GM12878 (cell line): ENCODE measurements around the gene ZNF526. TPM values are rescaled to one million over a fixed set of nuclear protein-coding genes. Genes with fewer than 3 reads are reported as not detected.

Experiments used
- ATAC-seq: fragments of 200-7000 bp; cut with Tn5 transposase; 3 replicates; pipeline ENCODE4 v1.9.1; 2020; ENCODE audit warnings: mild to moderate bottlenecking, moderate library complexity
- BruUV-seq: library from RNA; stranded (reverse); fragments of 400-500 nt; replicated peaks from 2 replicates; lab custom pipeline; 2021; lab: Mats Ljungman, UMichigan
- CTCF ChIA-PET: fragments of 300-600 bp; sonication (Branson Sonifier 250); formaldehyde crosslinking; extraction: SDS; loops from one replicate; lab custom pipeline; 2021; ENCODE audit warnings: inconsistent platforms; lab: Yijun Ruan, JAX
- POLR2A ChIA-PET: fragments of 350-600 bp; formaldehyde crosslinking; extraction: SDS; loops from one replicate; lab custom pipeline; 2021; ENCODE audit warnings: inconsistent platforms; lab: Charles Lee
- RAD21 ChIA-PET: fragments of 300-600 bp; sonication (Branson Sonifier 250); formaldehyde crosslinking; loops from one replicate; lab custom pipeline; 2023; ENCODE audit warnings: antibody characterized with exemption; ENCODE audit not compliant: unreplicated experiment; lab: Charles Lee
- SMC1A ChIA-PET: fragments of 300-600 bp; sonication (Branson Sonifier 250); formaldehyde crosslinking; loops from one replicate; lab custom pipeline; 2023; ENCODE audit not compliant: unreplicated experiment, uncharacterized antibody; lab: Charles Lee
- DNase-seq: peaks from one replicate; pipeline ENCODE4 v3.0.0-alpha.2; 2011; ENCODE audit warnings: low read depth, low spot score
- FAIRE-seq: peaks from 3 replicates; lab custom pipeline; 2011; peaks lifted over from hg19 to GRCh38; lab: Jason Lieb, UNC
- H2AFZ ChIP-seq: 2 replicates; pipeline ENCODE4 v1.6.0; 2011; ENCODE audit warnings: low read depth, low read length, control low read depth; ENCODE audit not compliant: control insufficient read depth
- H3K27ac ChIP-seq: 2 replicates; pipeline ENCODE4 v1.5.1; 2011; ENCODE audit warnings: control low read depth; ENCODE audit not compliant: control insufficient read depth, insufficient read depth
- H3K27me3 ChIP-seq, 2 experiments: replicated peaks in 1 of 2; 2 replicates each; pipeline versions ENCODE4 v1.6.0 to v1.6.1; 2011; ENCODE audit warnings: low read length in 1 of 2; ENCODE audit not compliant: control insufficient read depth in 2 of 2, insufficient read depth in 2 of 2
- H3K36me3 ChIP-seq, 2 experiments: 2 replicates each; pipeline ENCODE4 v1.5.1; 2011; ENCODE audit warnings: low read length in 1 of 2; ENCODE audit not compliant: control insufficient read depth in 2 of 2, insufficient read depth in 2 of 2
- H3K4me1 ChIP-seq: 2 replicates; pipeline ENCODE4 v1.6.1; 2011; ENCODE audit warnings: mild to moderate bottlenecking, low read length, moderate library complexity, mixed read lengths; ENCODE audit not compliant: control insufficient read depth, insufficient read depth
- H3K4me2 ChIP-seq: 2 replicates; pipeline ENCODE4 v1.6.0; 2011; ENCODE audit warnings: control low read depth; ENCODE audit not compliant: control insufficient read depth, insufficient read depth
- H3K4me3 ChIP-seq: fragments of 200-600 bp; sonication (generic); 2 replicates; pipeline ENCODE4 v1.5.1; 2016
- H3K79me2 ChIP-seq: 2 replicates; pipeline ENCODE4 v1.6.0; 2011; ENCODE audit warnings: low read length; ENCODE audit not compliant: control insufficient read depth, insufficient read depth
- H3K9ac ChIP-seq: 2 replicates; pipeline ENCODE4 v1.8.0; 2011; ENCODE audit warnings: low read length, control low read depth, mixed read lengths; ENCODE audit not compliant: control insufficient read depth, insufficient read depth
- H3K9me3 ChIP-seq: replicated peaks from 3 replicates; pipeline ENCODE4 v1.5.1; 2011; ENCODE audit warnings: mild to moderate bottlenecking, low read length; ENCODE audit not compliant: control insufficient read depth, insufficient read depth
- H4K20me1 ChIP-seq: 2 replicates; pipeline ENCODE4 v1.6.0; 2011; ENCODE audit not compliant: control insufficient read depth, insufficient read depth
- BCLAF1 ChIP-seq: fragments of 450-650 bp; IDR thresholded peaks from 2 replicates; pipeline ENCODE4 v1.6.1; 2017; ENCODE audit warnings: antibody characterized with exemption, mild to moderate bottlenecking, moderate library complexity
- BHLHE40 ChIP-seq, 2 experiments: fragments of 450-650 bp in 1 of 2; IDR thresholded peaks; 2 replicates each; pipeline ENCODE4 v1.6.1; 2011 to 2017; ENCODE audit warnings: low read depth in 2 of 2, borderline replicate concordance in 1 of 2, improper control_type of control experiment in 1 of 2, low read length in 1 of 2, mild to moderate bottlenecking in 1 of 2
- EZH2 ChIP-seq: IDR thresholded peaks from 2 replicates; pipeline ENCODE4 v1.6.1; 2012; ENCODE audit warnings: low read depth, mild to moderate bottlenecking, control low read depth, inconsistent platforms, low read length, borderline replicate concordance; ENCODE audit not compliant: control insufficient read depth
- FOXM1 ChIP-seq: IDR thresholded peaks from 2 replicates; pipeline ENCODE4 v1.6.1; 2012; ENCODE audit warnings: low read depth, mild to moderate bottlenecking, inconsistent platforms, low read length, moderate library complexity
- GATAD2B ChIP-seq: fragments of 450-650 bp; conservative IDR thresholded peaks from 2 replicates; pipeline ENCODE4 v1.6.1; 2017; ENCODE audit warnings: low read depth, mild to moderate bottlenecking, moderate library complexity
- NFXL1 ChIP-seq: fragments of 450-650 bp; IDR thresholded peaks from 2 replicates; pipeline ENCODE4 v1.6.1; 2017; ENCODE audit warnings: antibody characterized with exemption, mild to moderate bottlenecking, borderline replicate concordance
- NFYB ChIP-seq: IDR thresholded peaks from 2 replicates; pipeline ENCODE4 v1.6.1; 2011; ENCODE audit warnings: low read depth, mild to moderate bottlenecking, low read length, improper control_type of control experiment, moderate library complexity; ENCODE audit not compliant: insufficient read depth
- NR2C1 ChIP-seq: fragments of 450-650 bp; IDR thresholded peaks from 2 replicates; pipeline ENCODE4 v1.6.1; 2017; ENCODE audit warnings: antibody characterized with exemption, mild to moderate bottlenecking, moderate library complexity
- RAD21 ChIP-seq: IDR thresholded peaks from 2 replicates; pipeline ENCODE4 v1.6.1; 2011; ENCODE audit warnings: mild to moderate bottlenecking, low read depth, low read length, moderate library complexity; ENCODE audit not compliant: insufficient read depth
- RELB ChIP-seq: fragments of 450-650 bp; IDR thresholded peaks from 2 replicates; pipeline ENCODE4 v1.6.1; 2017; ENCODE audit warnings: low read depth, mild to moderate bottlenecking, moderate library complexity
- SIN3A ChIP-seq: IDR thresholded peaks from 2 replicates; pipeline ENCODE4 v1.6.1; 2012; ENCODE audit warnings: low read depth, low read length, improper control_type of control experiment
- SKIL ChIP-seq: fragments of 450-650 bp; IDR thresholded peaks from 2 replicates; pipeline ENCODE4 v1.6.1; 2017; ENCODE audit warnings: mild to moderate bottlenecking, low read depth, inconsistent platforms; ENCODE audit not compliant: poor library complexity, severe bottlenecking
- SREBF1 ChIP-seq: IDR thresholded peaks from 2 replicates; pipeline ENCODE4 v1.6.1; 2012; ENCODE audit warnings: mild to moderate bottlenecking, low read length
- WGBS: methylation state at CpG from one replicate; pipeline ENCODE4 v1.1.6; 2016; ENCODE audit warnings: low lambda C conversion rate; ENCODE audit not compliant: insufficient replicate concordance, insufficient coverage; ENCODE audit errors: missing lambda C conversion rate; 5-methylcytosine and 5-hydroxymethylcytosine counted together
- in situ Hi-C: fragments of 300-500 bp; cut with MboI; formaldehyde crosslinking; loops from 9 replicates; pipeline ENCODE4 v1.14.3; 2018; ENCODE audit warnings: mixed read lengths
- intact Hi-C: fragments of 100-400 bp; cut with micrococcal nuclease; formaldehyde crosslinking; loops from one replicate; pipeline ENCODE4 v1.14.2; 2022; ENCODE audit not compliant: unreplicated experiment
- polyA plus RNA-seq, 11 experiments: library from polyadenylated mRNA; depleted of rRNA in 4 of 11; unstranded in 6 of 11; stranded (reverse) in 5 of 11; fragments of >200 nt; fragmentation: Nextera tagmentation in 4 of 11; fragmentation: Illumina TruSeq in 1 of 11; extraction: Ambion mirVana in 4 of 11; extraction: Trizol in 1 of 11; gene quantifications; 1 replicate in 1 of 11; 2 replicates in 10 of 11; pipeline versions ENCODE4 v1.2.1 to v1.2.3, GENCODE V29; 2011 to 2016; ENCODE audit warnings: inconsistent platforms in 2 of 11, missing spikeins in 2 of 11, low read depth in 1 of 11
- total RNA-seq, 4 experiments: library from RNA; depleted of rRNA in 3 of 4; stranded (reverse); fragments of >200 nt in 3 of 4; fragmentation: Illumina TruSeq in 1 of 4; extraction: Trizol in 1 of 4; gene quantifications; 2 replicates each; pipeline versions ENCODE4 v1.2.1 to v1.2.3, GENCODE V29; 2013 to 2021
- TF ChIP-seq, protein P1 (sequence below): IDR thresholded peaks from 2 replicates; pipeline ENCODE4 v1.6.1; 2011; ENCODE audit warnings: low read depth, mild to moderate bottlenecking, low read length, moderate library complexity, borderline replicate concordance; ENCODE audit errors: extremely low read depth

ZNF526 gene
- total and polyA plus RNA-seq, 10 of the 15 experiments (the other 5 are each of a cell fraction or from before 2014, with no cell fraction given) = 1.8 to 18.3 (median 5.5) TPM

DNA sequence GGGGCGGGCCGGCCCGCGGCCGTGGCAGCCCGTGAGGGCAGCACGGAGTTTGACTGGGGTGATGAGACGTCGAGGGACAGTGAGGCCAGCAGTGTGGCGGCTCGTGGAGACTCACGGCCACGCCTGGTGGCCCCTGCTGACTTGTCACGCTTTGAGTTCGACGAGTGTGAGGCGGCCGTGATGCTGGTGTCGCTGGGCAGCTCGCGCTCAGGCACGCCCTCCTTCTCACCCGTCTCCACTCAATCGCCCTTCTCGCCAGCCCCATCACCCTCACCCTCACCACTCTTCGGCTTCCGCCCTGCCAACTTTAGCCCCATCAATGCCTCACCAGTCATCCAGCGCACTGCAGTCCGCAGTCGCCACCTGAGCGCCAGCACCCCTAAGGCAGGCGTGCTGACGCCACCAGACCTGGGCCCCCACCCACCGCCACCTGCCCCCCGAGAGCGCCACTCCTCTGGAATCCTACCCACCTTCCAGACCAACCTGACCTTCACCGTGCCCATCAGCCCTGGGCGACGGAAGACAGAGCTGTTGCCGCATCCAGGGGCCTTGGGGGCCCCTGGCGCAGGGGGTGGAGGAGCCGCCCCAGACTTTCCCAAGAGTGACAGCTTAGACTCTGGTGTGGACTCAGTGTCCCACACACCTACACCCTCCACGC lies 53.4 kb downstream of the ZNF526 start:
- Histone ChIP-seq H3K9ac (no peak overlapping the region), H3K79me2 (peaks cover 34% of the 10 kb centered on the region), H3K4me2 (no peak overlapping the region), H3K9me3 (no peaks in the 10 kb centered on the region), H3K36me3 (peaks cover 3 to 19% of the 10 kb centered on the region in 2 experiments; a peak in 3 of 4 replicates), H4K20me1 (no peaks in the 10 kb centered on the region; the same call in 1 of the 2 replicates), H3K4me3 (no peak overlapping the region), H3K27ac (no peak overlapping the region), H3K27me3 (no peaks in the 10 kb centered on the region), H2AFZ (no peak overlapping the region), H3K4me1 (peaks cover 29% of the 10 kb centered on the region)
- WGBS = 93% methylated on average over 43 of the region's 43 CpGs
- no peak for DNase-seq
- in situ Hi-C loops = no loop called here
- FAIRE-seq = no peak
- intact Hi-C loops = no loop called here
- no TSS peak for BruUV-seq
- TF ChIP-seq GATAD2B = no peak
- no peak for TF ChIP-seq SIN3A
- TF ChIP-seq BCLAF1 = no peak
- no peak for TF ChIP-seq SKIL
- TF ChIP-seq, protein P1, sequence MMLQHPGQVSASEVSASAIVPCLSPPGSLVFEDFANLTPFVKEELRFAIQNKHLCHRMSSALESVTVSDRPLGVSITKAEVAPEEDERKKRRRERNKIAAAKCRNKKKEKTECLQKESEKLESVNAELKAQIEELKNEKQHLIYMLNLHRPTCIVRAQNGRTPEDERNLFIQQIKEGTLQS = no peak
- no peak for TF ChIP-seq NR2C1
- TF ChIP-seq EZH2 = no peak
- no peak for TF ChIP-seq RELB
- TF ChIP-seq BHLHE40 (IDR thresholded peaks at IDR 0.05; ENCODE audit: borderline replicate concordance in 1 of 2, low read depth in 2 of 2, low read length in 1 of 2) = no peak
- TF ChIP-seq NFXL1 = no peak
- TF ChIP-seq RAD21 = no peak
- no peak for TF ChIP-seq NFYB
- TF ChIP-seq FOXM1 = no peak
- TF ChIP-seq SREBF1 = no peak
- ChIA-PET CTCF (no interaction called here), RAD21 (no interaction called here), POLR2A (interaction anchor here (0.6 to 1.0 kb wide), 2 partner anchors 31 to 63 kb away, joined by 3 to 4 read pairs; partner anchors contain the start of gene GSK3A), SMC1A (no interaction called here)
- ATAC-seq = no peak
